Measurements from ENCODE around the gene RAPGEF4. TPM values are rescaled to one million over a fixed set of nuclear protein-coding genes. Genes with fewer than 3 reads are reported as not detected.
A peak's percentile ranks its signal among the peaks of the same experiment; 100 is the strongest.

The RAPGEF4 gene
- total RNA-seq, 2 experiments from 2014 or later: 0.33 to 0.72 TPM

GRCh38 chr2:172864182-172864581, 128.5 kb downstream of the RAPGEF4 start:
- no peak overlapping the region for H3K4me3 Mint-ChIP-seq
- H3K4me1 Mint-ChIP-seq: no peaks in the 10 kb centered on the region
- DNase-seq: peak; percentile 51
- no peaks in the 10 kb centered on the region for H3K9me3 Mint-ChIP-seq
- no peaks in the 10 kb centered on the region for H3K36me3 Mint-ChIP-seq
- peaks cover 8% of the 10 kb centered on the region for H3K27me3 Mint-ChIP-seq
- H3K27ac Mint-ChIP-seq: no peak overlapping the region

DNA sequence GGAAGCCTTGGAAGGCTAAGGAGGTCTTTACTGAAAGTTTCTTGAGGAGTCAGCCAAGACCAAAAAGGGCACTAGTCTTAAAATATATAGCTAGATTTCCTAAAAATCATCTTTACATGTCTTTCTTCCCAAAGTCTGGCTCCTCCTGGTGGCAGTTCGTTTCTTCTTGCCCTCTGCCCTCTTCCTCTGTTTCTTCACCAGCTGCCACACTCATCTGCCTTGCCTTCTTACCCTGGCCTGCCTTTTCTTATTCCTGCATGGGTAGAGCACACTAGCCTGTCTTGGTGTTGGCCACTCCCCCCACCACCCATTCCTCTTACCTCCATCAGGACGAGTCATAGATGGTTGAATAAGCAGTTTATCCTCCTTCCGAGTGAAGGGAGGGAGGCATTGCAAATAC, 129.8 kb downstream of the RAPGEF4 start:
- no peaks in the 10 kb centered on the region for H3K4me1 Mint-ChIP-seq
- DNase-seq: no peak
- peaks cover 4% of the 10 kb centered on the region for H3K27me3 Mint-ChIP-seq
- no peak overlapping the region for H3K4me3 Mint-ChIP-seq
- no peaks in the 10 kb centered on the region for H3K9me3 Mint-ChIP-seq
- no peaks in the 10 kb centered on the region for H3K36me3 Mint-ChIP-seq
- H3K27ac Mint-ChIP-seq: no peak overlapping the region

GRCh38 chr2:172869861-172870260, 134.2 kb downstream of the RAPGEF4 start:
- H3K27me3 Mint-ChIP-seq: no peaks in the 10 kb centered on the region
- H3K9me3 Mint-ChIP-seq: peaks cover 3% of the 10 kb centered on the region
- no peak overlapping the region for H3K4me3 Mint-ChIP-seq
- H3K36me3 Mint-ChIP-seq: no peaks in the 10 kb centered on the region
- no peak overlapping the region for H3K27ac Mint-ChIP-seq
- DNase-seq: no peak
- peaks cover 5% of the 10 kb centered on the region for H3K4me1 Mint-ChIP-seq

GRCh38 chr2:172870396-172870795, 134.8 kb downstream of the RAPGEF4 start:
- Mint-ChIP-seq H3K4me3 (no peak overlapping the region), H3K4me1 (peaks cover 5% of the 10 kb centered on the region), H3K27ac (no peak overlapping the region), H3K27me3 (no peaks in the 10 kb centered on the region), H3K36me3 (no peaks in the 10 kb centered on the region), H3K9me3 (peaks cover 3% of the 10 kb centered on the region)
- DNase-seq: no peak

DNA sequence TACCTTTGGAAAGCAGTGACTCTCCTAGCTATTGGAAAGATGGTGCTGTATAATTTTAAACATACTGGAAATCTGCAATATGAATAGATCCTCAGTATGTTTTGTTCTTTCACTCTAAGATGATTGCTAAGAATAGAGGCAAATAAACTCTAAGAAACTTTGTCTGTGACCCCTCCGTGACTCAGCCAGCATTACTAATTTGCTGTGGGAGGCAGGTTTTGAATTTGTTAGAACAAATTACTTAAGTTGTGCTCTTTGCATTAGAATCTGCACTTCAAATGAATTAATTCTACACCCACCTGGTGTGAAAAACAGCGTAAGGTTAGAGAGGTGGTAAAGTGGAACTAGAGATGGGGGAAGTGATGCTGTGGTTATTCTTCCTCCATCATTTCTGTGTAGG, 142.2 kb downstream of the RAPGEF4 start:
- H3K27me3 Mint-ChIP-seq: peaks cover 4% of the 10 kb centered on the region
- no peak for DNase-seq
- no peaks in the 10 kb centered on the region for H3K36me3 Mint-ChIP-seq
- H3K9me3 Mint-ChIP-seq: peaks cover 5% of the 10 kb centered on the region
- H3K27ac Mint-ChIP-seq: no peak overlapping the region
- peaks cover 1% of the 10 kb centered on the region for H3K4me1 Mint-ChIP-seq
- peak overlapping the region; percentile 19 for H3K4me3 Mint-ChIP-seq

GRCh38 chr2:172878260-172878659, 142.6 kb downstream of the RAPGEF4 start:
- peaks cover 1% of the 10 kb centered on the region for H3K4me1 Mint-ChIP-seq

DNA sequence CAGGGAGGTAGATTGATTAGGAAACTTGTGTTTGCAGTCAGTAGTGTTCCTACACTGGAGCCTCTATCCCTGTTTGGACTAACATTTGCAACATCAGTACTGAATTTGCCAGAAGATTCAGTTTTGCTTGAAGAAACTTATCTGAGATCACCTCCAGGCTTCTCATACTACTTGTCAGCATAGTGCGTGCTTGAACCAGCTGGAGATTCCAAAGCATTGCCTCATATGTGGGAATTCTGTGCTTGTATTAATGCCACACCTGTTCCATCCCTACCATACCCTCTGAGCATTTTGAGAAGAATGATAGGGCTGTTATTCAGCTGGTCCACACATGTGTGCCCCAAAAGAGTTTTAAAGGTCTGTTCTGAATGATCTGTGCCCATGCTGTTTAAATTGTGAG, 148.7 kb downstream of the RAPGEF4 start:
- no peaks in the 10 kb centered on the region for H3K9me3 Mint-ChIP-seq
- DNase-seq: no peak
- H3K36me3 Mint-ChIP-seq: peaks cover 2% of the 10 kb centered on the region
- peaks cover 3% of the 10 kb centered on the region for H3K27me3 Mint-ChIP-seq
- H3K4me1 Mint-ChIP-seq: no peaks in the 10 kb centered on the region
- H3K4me3 Mint-ChIP-seq: no peak overlapping the region
- H3K27ac Mint-ChIP-seq: no peak overlapping the region

More at GRCh38 chr2:172878260-172878659, 142.6 kb downstream of the RAPGEF4 start:
- DNase-seq: no peak
- Mint-ChIP-seq H3K4me3 (no peak overlapping the region), H3K27ac (no peak overlapping the region), H3K9me3 (peaks cover 5% of the 10 kb centered on the region), H3K36me3 (no peaks in the 10 kb centered on the region), H3K27me3 (peaks cover 4% of the 10 kb centered on the region)

GRCh38 chr2:172885996-172886395, 150.4 kb downstream of the RAPGEF4 start:
- Mint-ChIP-seq H3K4me1 (no peaks in the 10 kb centered on the region), H3K4me3 (no peak overlapping the region), H3K27me3 (peaks cover 3% of the 10 kb centered on the region), H3K27ac (no peak overlapping the region), H3K36me3 (peaks cover 2% of the 10 kb centered on the region), H3K9me3 (no peaks in the 10 kb centered on the region)
- no peak for DNase-seq

DNA sequence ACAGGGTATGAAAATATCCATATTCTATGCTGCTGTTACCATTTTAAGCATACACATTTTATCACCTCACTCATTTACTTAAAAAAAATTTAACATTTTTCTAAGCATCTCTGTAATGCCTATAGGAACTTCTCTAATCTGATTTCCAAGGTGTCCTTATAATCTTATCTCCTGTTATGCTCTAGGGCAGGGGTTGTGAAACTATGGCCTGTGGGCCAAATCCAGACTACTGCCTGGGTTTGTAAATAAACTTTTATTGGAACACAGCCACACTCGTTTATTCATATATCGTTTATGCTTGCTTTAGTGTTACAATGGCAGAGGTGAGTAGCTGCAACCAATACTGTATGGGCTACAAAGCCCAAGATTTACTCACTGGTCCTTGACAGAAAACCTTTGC, 151.6 kb downstream of the RAPGEF4 start:
- no peaks in the 10 kb centered on the region for H3K4me1 Mint-ChIP-seq
- no peak overlapping the region for H3K27ac Mint-ChIP-seq
- peaks cover 2% of the 10 kb centered on the region for H3K36me3 Mint-ChIP-seq
- no peak overlapping the region for H3K4me3 Mint-ChIP-seq
- no peak for DNase-seq
- H3K27me3 Mint-ChIP-seq: peaks cover 9% of the 10 kb centered on the region
- H3K9me3 Mint-ChIP-seq: no peaks in the 10 kb centered on the region

DNA sequence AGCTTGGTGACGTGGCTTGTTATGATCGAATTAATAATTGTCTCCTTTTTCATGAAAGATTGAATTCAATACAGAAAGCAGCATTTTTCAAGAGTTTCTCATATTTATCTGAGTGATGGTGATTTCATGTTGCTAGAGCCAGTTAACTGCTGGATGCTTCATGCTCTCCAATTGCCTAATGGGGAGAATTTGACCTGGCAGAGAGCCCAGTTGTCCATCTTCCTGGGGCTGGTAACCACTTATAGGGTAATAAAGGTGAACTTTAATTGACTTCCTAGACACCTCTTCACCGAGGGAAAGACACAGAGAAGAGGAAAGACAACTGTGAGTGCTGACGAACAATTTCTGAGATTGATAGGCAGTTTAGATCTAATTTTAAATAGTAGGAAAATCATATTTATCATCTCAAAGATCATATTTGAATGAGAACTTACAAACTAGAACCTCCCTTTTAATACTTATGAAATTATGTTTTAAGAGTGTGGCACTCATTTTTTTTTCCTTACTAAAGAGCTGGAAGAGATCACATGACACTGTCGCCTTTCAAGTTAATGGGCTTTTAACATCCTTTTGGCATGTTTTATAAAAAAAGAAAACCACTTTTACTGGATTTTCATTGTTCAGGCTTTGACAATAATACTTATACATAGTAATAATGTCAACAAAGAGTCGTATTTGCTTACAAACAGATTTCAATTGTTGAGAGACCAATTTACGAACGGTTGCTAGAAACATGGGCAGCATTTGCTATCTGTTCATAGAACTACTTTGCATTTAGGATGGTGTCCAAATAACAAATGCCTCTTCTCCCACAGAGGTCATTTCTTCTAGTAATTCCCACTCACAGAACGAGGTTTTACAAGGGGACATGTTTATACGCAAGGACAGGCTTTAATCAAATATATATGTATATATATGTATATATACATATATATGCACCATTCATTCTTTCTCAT, 153.3 kb downstream of the RAPGEF4 start:
- no peak for DNase-seq
- no peak overlapping the region for H3K4me3 Mint-ChIP-seq
- H3K9me3 Mint-ChIP-seq: no peaks in the 10 kb centered on the region
- H3K4me1 Mint-ChIP-seq: no peaks in the 10 kb centered on the region
- H3K36me3 Mint-ChIP-seq: peaks cover 2% of the 10 kb centered on the region
- H3K27me3 Mint-ChIP-seq: peaks cover 17% of the 10 kb centered on the region
- H3K27ac Mint-ChIP-seq: no peak overlapping the region

DNA sequence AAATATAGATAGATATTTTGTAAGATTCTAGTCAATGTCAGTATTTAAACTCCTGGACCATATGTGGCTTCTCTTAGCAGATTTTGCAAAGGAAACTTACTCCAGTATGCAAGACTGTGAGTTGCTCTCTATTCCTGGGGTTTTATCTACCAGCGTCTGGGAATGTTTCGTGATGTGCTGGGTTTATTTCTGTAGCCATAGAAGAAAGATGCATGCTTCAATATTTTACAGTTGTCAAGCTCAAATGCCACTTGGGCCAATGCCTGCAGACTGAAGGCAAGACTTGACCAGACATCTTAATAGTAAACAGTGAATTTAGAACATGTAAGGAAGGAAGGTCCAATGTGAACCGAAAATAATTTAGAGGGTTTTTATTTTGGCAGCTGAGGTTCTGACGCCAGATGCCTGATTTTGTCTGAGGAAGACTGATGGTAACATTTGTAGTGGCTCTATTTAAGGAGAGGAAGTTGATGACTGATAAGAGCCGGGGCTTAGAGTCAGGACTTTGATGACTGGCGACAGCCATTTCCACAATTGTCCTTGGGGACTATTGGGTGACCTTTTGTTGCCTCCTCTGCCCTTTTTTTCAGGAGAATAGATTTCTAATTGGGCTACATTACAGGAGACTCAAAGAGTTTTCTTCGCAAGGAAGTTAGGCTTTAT, 154.3 kb downstream of the RAPGEF4 start:
- no peak for DNase-seq
- Mint-ChIP-seq H3K4me1 (no peaks in the 10 kb centered on the region), H3K4me3 (no peak overlapping the region), H3K36me3 (peaks cover 2% of the 10 kb centered on the region), H3K27ac (no peak overlapping the region), H3K9me3 (no peaks in the 10 kb centered on the region), H3K27me3 (peaks cover 17% of the 10 kb centered on the region)

DNA sequence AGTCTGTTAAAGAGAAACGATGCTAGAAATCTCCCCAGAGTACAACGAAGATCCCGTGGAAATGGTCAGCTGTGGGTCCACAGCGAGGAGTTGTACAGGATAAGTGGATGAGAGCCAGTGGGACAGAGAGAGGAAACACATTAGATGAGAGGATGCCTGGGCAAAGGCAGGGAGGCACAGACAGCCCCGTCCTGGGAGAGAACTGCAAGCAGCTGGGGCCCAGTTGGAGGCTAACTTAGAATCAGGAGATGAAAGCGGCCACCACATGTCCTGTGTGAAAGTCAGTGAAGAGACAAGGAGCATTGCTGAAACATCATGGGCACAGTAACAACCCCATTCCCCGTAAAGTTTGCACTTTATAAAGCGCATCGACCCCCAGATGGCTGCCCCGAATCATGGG, 157.5 kb downstream of the RAPGEF4 start:
- DNase-seq: no peak
- Mint-ChIP-seq H3K27me3 (peaks cover 21% of the 10 kb centered on the region), H3K4me3 (no peak overlapping the region), H3K36me3 (peaks cover 2% of the 10 kb centered on the region), H3K4me1 (no peaks in the 10 kb centered on the region), H3K9me3 (no peaks in the 10 kb centered on the region), H3K27ac (no peak overlapping the region)

DNA sequence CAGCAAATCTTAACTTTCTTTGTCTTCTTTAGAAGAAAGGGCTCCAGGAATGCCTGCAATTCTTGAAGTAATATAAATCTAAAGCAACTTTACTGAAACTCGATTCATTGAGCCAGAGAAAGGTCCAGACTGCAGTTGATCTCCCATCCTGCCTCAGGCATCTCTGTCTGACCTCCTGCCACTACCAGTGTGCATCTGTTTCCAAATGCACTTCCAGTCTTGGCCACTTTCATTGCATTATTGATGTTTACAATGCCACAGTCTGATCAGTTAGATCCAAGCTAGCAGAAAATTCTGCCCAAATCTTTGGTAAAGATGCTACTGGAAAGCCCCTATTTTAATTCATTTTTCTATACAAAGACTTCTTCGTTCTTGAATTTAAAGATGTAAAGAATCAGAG, 158.0 kb downstream of the RAPGEF4 start:
- peaks cover 1% of the 10 kb centered on the region for H3K36me3 Mint-ChIP-seq
- DNase-seq: no peak
- H3K4me1 Mint-ChIP-seq: no peaks in the 10 kb centered on the region
- H3K27me3 Mint-ChIP-seq: peaks cover 23% of the 10 kb centered on the region
- no peak overlapping the region for H3K27ac Mint-ChIP-seq
- H3K9me3 Mint-ChIP-seq: no peaks in the 10 kb centered on the region
- H3K4me3 Mint-ChIP-seq: no peak overlapping the region

DNA sequence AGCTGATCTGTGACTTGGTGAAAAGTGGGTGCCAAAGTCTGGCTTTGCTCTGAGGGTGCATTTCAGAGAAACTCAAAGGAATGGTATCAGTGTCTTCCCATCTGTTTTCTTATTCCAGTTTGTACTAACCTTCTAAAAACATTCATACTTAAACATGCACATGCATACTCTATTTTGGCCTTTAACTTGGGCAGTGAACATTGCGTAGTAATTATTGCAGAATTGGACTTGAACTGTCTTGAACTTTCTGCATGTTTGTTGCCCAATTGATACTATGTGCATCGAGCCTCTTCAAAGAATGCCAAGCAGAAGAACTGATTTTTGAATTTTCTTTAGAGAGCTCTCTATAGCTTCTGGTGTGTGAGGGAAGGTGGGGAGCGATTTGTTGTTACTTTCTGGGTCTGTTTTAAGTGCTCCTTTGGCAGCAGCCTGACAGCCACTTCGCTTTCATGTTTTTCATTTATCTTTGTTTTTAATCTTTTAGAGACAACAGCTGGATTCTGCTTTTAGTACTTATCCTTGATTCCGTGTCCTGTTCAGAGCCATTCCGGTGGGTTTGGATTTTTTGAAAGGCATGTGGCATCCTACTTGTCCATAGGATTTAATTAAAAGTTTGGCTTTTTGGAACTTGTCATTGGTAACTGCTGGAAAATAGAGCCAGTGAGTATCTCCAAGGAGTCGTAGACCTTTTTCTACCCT, 159.2 kb downstream of the RAPGEF4 start:
- H3K27ac Mint-ChIP-seq: no peak overlapping the region
- no peaks in the 10 kb centered on the region for H3K36me3 Mint-ChIP-seq
- H3K9me3 Mint-ChIP-seq: no peaks in the 10 kb centered on the region
- DNase-seq: no peak
- peaks cover 26% of the 10 kb centered on the region for H3K27me3 Mint-ChIP-seq
- no peaks in the 10 kb centered on the region for H3K4me1 Mint-ChIP-seq
- no peak overlapping the region for H3K4me3 Mint-ChIP-seq

- DNase-seq: no peak
- no peaks in the 10 kb centered on the region for H3K9me3 Mint-ChIP-seq
- H3K36me3 Mint-ChIP-seq: no peaks in the 10 kb centered on the region
- H3K4me3 Mint-ChIP-seq: no peak overlapping the region
- H3K27ac Mint-ChIP-seq: no peak overlapping the region
- peaks cover 21% of the 10 kb centered on the region for H3K27me3 Mint-ChIP-seq
- no peaks in the 10 kb centered on the region for H3K4me1 Mint-ChIP-seq
Observed at GRCh38 chr2:172896661-172897081, 161.0 kb downstream of the RAPGEF4 start.

All from activated naive CD8-positive, alpha-beta T cell treated with anti-CD3 and anti-CD28 coated beads for 36 hours (primary cell).